GM23338 (cell line): ENCODE data around the gene EXOC7. TPM values are rescaled to one million over a fixed set of nuclear protein-coding genes. Genes with fewer than 3 reads are reported as not detected.

Experiments
- ATAC-seq: fragments of 200-7000 bp; cut with Tn5 transposase; 3 replicates; pipeline ENCODE4 v1.9.1; 2020
- DNase-seq: peaks from one replicate; pipeline ENCODE4 v3.0.0-alpha.2; 2015; ENCODE audit warnings: low spot score
- H2AFZ ChIP-seq: fragments of 200-600 bp; sonication (generic); 2 replicates; pipeline ENCODE4 v1.8.0; 2016; ENCODE audit warnings: antibody characterized with exemption, mild to moderate bottlenecking, moderate library complexity
- H3F3A ChIP-seq: fragments of 200-600 bp; sonication (generic); replicated peaks from 2 replicates; pipeline ENCODE4 v1.8.0; 2017; ENCODE audit warnings: antibody characterized with exemption, mixed run types, low read depth
- H3K27ac ChIP-seq: fragments of 200-600 bp; sonication (generic); 2 replicates; pipeline ENCODE4 v1.6.1; 2016; ENCODE audit warnings: low read depth
- H3K27me3 ChIP-seq: fragments of 200-600 bp; sonication (generic); 2 replicates; pipeline ENCODE4 v1.8.0; 2016; ENCODE audit warnings: mild to moderate bottlenecking, mixed run types, moderate library complexity; ENCODE audit not compliant: insufficient read depth
- H3K36me3 ChIP-seq: fragments of 200-600 bp; sonication (generic); 2 replicates; pipeline ENCODE4 v1.8.0; 2016; ENCODE audit warnings: mild to moderate bottlenecking; ENCODE audit not compliant: insufficient read depth
- H3K4me1 ChIP-seq: fragments of 200-600 bp; sonication (generic); 2 replicates; pipeline ENCODE4 v1.8.0; 2016; ENCODE audit warnings: mild to moderate bottlenecking, moderate library complexity; ENCODE audit not compliant: insufficient read depth
- H3K4me2 ChIP-seq: fragments of 200-600 bp; sonication (generic); 2 replicates; pipeline ENCODE4 v1.7.1; 2017; ENCODE audit warnings: mixed run types
- H3K4me3 ChIP-seq: fragments of 200-600 bp; sonication (generic); 2 replicates; pipeline ENCODE4 v1.6.1; 2016; ENCODE audit warnings: mixed run types
- H3K79me2 ChIP-seq: fragments of 200-600 bp; sonication (generic); replicated peaks from 2 replicates; pipeline ENCODE4 v1.8.0; 2017; ENCODE audit warnings: mild to moderate bottlenecking; ENCODE audit not compliant: insufficient read depth
- H3K9me2 ChIP-seq: fragments of 200-600 bp; sonication (generic); 2 replicates; pipeline ENCODE4 v1.8.0; 2017; ENCODE audit not compliant: insufficient read depth
- H4K20me1 ChIP-seq: fragments of 200-600 bp; sonication (generic); replicated peaks from 2 replicates; pipeline ENCODE4 v1.8.0; 2017; ENCODE audit warnings: mild to moderate bottlenecking; ENCODE audit not compliant: insufficient read depth
- H3K27ac Mint-ChIP-seq: 2 replicates; pipeline ENCODE4 v1.8.0; 2020; ENCODE audit warnings: inconsistent platforms, mild to moderate bottlenecking, moderate library complexity, mixed read lengths
- H3K27me3 Mint-ChIP-seq: 3 replicates; pipeline ENCODE4 v1.8.0; 2022; ENCODE audit warnings: low read depth, mild to moderate bottlenecking, moderate library complexity, mixed read lengths, inconsistent platforms; ENCODE audit not compliant: insufficient read depth, poor library complexity
- H3K36me3 Mint-ChIP-seq: 3 replicates; pipeline ENCODE4 v1.8.0; 2021; ENCODE audit warnings: low read depth, mild to moderate bottlenecking, inconsistent platforms, moderate library complexity, mixed read lengths
- H3K4me1 Mint-ChIP-seq: 3 replicates; pipeline ENCODE4 v1.8.0; 2020; ENCODE audit warnings: mild to moderate bottlenecking, inconsistent platforms, mixed read lengths
- H3K4me3 Mint-ChIP-seq: 3 replicates; pipeline ENCODE4 v1.8.0; 2021; ENCODE audit warnings: moderate library complexity, mild to moderate bottlenecking, inconsistent platforms, mixed read lengths
- H3K9me3 Mint-ChIP-seq: 3 replicates; pipeline ENCODE4 v1.8.0; 2020; ENCODE audit warnings: moderate library complexity, mild to moderate bottlenecking, inconsistent platforms, mixed read lengths
- CREB1 ChIP-seq: fragments of 250-450 bp; sonication (Bioruptor Pico); IDR thresholded peaks from 2 replicates; pipeline ENCODE4 v1.5.0; 2020; ENCODE audit warnings: low read depth, mild to moderate bottlenecking, moderate library complexity
- EZH2phosphoT487 ChIP-seq: fragments of 200-600 bp; sonication (generic); IDR thresholded peaks from one replicate; pipeline ENCODE4 v1.8.1; 2018; ENCODE audit warnings: antibody characterized with exemption; ENCODE audit not compliant: unreplicated experiment
- JUNB ChIP-seq: IDR thresholded peaks from one replicate; pipeline ENCODE4 v1.6.1; 2016; ENCODE audit warnings: antibody characterized with exemption; ENCODE audit not compliant: unreplicated experiment
- NANOG ChIP-seq: IDR thresholded peaks from 2 replicates; pipeline ENCODE4 v1.6.1; 2016; ENCODE audit warnings: antibody characterized with exemption, borderline replicate concordance
- POLR2AphosphoS5 ChIP-seq: IDR thresholded peaks from 2 replicates; pipeline ENCODE4 v1.6.1; 2016; ENCODE audit warnings: antibody characterized with exemption, low read depth
- STAT1 ChIP-seq: IDR thresholded peaks from one replicate; pipeline ENCODE4 v1.6.1; 2016; ENCODE audit warnings: antibody characterized with exemption; ENCODE audit not compliant: unreplicated experiment
- ZNF114 ChIP-seq: fragments of 250-450 bp; sonication (Bioruptor Pico); IDR thresholded peaks from 2 replicates; pipeline ENCODE4 v1.5.0; 2020; ENCODE audit warnings: mild to moderate bottlenecking, moderate library complexity
- ZNF331 ChIP-seq: fragments of 250-450 bp; sonication (Bioruptor Pico); IDR thresholded peaks from 2 replicates; pipeline ENCODE4 v1.5.0; 2020; ENCODE audit warnings: low read depth, mild to moderate bottlenecking, moderate library complexity
- polyA plus RNA-seq: library from polyadenylated mRNA; unstranded; fragments of >200 nt; fragmentation: Nextera tagmentation; extraction: Ambion mirVana; gene quantifications from 2 replicates; pipeline ENCODE4 v1.2.1, GENCODE V29; 2016
- total RNA-seq: library from RNA; depleted of rRNA; stranded (reverse); fragments of >200 nt; shearing (Covaris generic); gene quantifications from 2 replicates; pipeline ENCODE4 v1.2.3, GENCODE V29; 2014
- TF ChIP-seq, protein P1 (sequence below): fragments of 250-450 bp; sonication (Bioruptor Pico); IDR thresholded peaks from 2 replicates; pipeline ENCODE4 v1.5.0; 2020; ENCODE audit warnings: mild to moderate bottlenecking, moderate library complexity
- TF ChIP-seq, protein P2 (sequence below): IDR thresholded peaks from one replicate; pipeline ENCODE4 v1.6.1; 2018; ENCODE audit warnings: antibody characterized with exemption; ENCODE audit not compliant: unreplicated experiment
- TF ChIP-seq, protein P3 (sequence below), 2 experiments: fragments of 200-600 bp in 1 of 2; sonication (generic) in 1 of 2; conservative IDR thresholded peaks; 2 replicates each; pipeline versions ENCODE4 v1.5.1 to v1.6.1; 2016 to 2017; ENCODE audit warnings: antibody characterized with exemption in 2 of 2, low read depth in 2 of 2, mild to moderate bottlenecking in 2 of 2, moderate library complexity in 1 of 2
- TF ChIP-seq, protein P4 (sequence below): IDR thresholded peaks from 2 replicates; pipeline ENCODE4 v1.6.1; 2016; ENCODE audit warnings: antibody characterized with exemption

EXOC7 gene
- total and polyA plus RNA-seq, 2 experiments from 2014 or later = 75.4 to 77.4 TPM

DNA sequence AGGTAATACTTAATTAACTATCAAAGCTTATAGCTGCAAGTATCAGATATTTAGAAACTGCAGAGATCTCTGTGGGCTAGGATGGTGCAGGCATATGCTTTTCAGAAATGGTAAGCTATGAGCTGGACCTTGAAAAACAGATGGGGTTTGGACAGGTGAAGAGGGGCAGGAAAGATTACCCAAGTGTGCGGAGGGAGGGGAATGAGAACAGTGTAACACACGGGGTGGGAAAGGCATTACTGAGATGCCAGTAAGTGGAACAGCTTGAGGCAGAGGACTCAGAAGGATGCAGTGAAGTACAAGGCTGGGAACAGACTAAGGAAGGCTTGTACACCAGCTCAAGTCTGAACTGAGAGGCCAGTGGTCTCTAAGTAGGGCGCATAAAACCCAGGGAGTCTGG is 54.3 kb downstream of the EXOC7 start (continued):
- TF ChIP-seq, protein P1, sequence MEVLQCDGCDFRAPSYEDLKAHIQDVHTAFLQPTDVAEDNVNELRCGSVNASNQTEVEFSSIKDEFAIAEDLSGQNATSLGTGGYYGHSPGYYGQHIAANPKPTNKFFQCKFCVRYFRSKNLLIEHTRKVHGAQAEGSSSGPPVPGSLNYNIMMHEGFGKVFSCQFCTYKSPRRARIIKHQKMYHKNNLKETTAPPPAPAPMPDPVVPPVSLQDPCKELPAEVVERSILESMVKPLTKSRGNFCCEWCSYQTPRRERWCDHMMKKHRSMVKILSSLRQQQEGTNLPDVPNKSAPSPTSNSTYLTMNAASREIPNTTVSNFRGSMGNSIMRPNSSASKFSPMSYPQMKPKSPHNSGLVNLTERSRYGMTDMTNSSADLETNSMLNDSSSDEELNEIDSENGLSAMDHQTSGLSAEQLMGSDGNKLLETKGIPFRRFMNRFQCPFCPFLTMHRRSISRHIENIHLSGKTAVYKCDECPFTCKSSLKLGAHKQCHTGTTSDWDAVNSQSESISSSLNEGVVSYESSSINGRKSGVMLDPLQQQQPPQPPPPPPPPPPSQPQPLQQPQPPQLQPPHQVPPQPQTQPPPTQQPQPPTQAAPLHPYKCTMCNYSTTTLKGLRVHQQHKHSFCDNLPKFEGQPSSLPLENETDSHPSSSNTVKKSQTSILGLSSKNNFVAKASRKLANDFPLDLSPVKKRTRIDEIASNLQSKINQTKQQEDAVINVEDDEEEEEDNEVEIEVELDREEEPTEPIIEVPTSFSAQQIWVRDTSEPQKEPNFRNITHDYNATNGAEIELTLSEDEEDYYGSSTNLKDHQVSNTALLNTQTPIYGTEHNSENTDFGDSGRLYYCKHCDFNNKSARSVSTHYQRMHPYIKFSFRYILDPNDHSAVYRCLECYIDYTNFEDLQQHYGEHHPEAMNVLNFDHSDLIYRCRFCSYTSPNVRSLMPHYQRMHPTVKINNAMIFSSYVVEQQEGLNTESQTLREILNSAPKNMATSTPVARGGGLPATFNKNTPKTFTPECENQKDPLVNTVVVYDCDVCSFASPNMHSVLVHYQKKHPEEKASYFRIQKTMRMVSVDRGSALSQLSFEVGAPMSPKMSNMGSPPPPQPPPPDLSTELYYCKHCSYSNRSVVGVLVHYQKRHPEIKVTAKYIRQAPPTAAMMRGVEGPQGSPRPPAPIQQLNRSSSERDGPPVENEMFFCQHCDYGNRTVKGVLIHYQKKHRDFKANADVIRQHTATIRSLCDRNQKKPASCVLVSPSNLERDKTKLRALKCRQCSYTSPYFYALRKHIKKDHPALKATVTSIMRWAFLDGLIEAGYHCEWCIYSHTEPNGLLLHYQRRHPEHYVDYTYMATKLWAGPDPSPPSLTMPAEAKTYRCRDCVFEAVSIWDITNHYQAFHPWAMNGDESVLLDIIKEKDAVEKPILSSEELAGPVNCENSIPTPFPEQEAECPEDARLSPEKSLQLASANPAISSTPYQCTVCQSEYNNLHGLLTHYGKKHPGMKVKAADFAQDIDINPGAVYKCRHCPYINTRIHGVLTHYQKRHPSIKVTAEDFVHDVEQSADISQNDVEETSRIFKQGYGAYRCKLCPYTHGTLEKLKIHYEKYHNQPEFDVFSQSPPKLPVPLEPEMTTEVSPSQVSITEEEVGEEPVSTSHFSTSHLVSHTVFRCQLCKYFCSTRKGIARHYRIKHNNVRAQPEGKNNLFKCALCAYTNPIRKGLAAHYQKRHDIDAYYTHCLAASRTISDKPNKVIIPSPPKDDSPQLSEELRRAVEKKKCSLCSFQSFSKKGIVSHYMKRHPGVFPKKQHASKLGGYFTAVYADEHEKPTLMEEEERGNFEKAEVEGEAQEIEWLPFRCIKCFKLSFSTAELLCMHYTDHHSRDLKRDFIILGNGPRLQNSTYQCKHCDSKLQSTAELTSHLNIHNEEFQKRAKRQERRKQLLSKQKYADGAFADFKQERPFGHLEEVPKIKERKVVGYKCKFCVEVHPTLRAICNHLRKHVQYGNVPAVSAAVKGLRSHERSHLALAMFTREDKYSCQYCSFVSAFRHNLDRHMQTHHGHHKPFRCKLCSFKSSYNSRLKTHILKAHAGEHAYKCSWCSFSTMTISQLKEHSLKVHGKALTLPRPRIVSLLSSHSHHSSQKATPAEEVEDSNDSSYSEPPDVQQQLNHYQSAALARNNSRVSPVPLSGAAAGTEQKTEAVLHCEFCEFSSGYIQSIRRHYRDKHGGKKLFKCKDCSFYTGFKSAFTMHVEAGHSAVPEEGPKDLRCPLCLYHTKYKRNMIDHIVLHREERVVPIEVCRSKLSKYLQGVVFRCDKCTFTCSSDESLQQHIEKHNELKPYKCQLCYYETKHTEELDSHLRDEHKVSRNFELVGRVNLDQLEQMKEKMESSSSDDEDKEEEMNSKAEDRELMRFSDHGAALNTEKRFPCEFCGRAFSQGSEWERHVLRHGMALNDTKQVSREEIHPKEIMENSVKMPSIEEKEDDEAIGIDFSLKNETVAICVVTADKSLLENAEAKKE = no peak
- TF ChIP-seq POLR2AphosphoS5 (no peak), ZNF331 (no peak)

DNA sequence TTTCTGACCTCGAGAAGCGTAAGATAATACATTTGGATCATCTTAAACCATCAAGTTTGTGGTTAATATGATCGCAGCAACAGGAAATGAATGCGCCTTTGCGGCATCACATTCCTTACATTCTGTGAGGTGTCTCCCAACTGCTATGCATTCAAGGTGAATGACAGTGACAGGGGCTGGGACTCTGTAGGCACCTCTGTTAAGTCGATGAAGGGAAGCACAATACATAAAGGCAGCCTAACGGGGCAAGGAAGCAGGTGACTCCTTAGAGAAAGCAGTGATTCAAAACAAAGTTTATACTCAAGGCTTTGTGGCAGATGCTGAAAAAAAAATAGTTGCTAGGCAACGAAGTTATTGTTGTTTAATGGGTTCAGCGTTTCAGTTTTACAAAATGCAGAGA is 54.9 kb downstream of the EXOC7 start:
- Histone ChIP-seq H2AFZ (no peak overlapping the region), H3K27ac (peak overlapping the region; percentile 74), H3K27me3 (no peaks in the 10 kb centered on the region), H3K36me3 (peaks cover 47% of the 10 kb centered on the region), H3K9me2 (no peaks in the 10 kb centered on the region), H3K4me2 (no peak overlapping the region), H3K79me2 (peaks cover 9% of the 10 kb centered on the region; the same call in 1 of the 2 replicates), H3F3A (peaks cover 17% of the 10 kb centered on the region; the same call in 1 of the 2 replicates), H3K4me1 (peaks cover 9% of the 10 kb centered on the region; the same call in 1 of the 2 replicates), H4K20me1 (peaks cover 15% of the 10 kb centered on the region), H3K4me3 (no peak overlapping the region)
- Mint-ChIP-seq H3K27me3 (peaks cover 1% of the 10 kb centered on the region), H3K36me3 (peaks cover 73% of the 10 kb centered on the region), H3K4me3 (no peak overlapping the region), H3K27ac (no peak overlapping the region), H3K4me1 (peaks cover 5% of the 10 kb centered on the region; the same call in 2 of the 3 replicates), H3K9me3 (no peaks in the 10 kb centered on the region)
- ATAC-seq (peak; percentile 40; the same call in 1 of the 3 replicates), DNase-seq (peak; percentile 61)
- no peak for TF ChIP-seq EZH2phosphoT487
- TF ChIP-seq NANOG = no peak
- no peak for TF ChIP-seq ZNF114 (CRISPR knock-in tag)
- TF ChIP-seq, protein P2, sequence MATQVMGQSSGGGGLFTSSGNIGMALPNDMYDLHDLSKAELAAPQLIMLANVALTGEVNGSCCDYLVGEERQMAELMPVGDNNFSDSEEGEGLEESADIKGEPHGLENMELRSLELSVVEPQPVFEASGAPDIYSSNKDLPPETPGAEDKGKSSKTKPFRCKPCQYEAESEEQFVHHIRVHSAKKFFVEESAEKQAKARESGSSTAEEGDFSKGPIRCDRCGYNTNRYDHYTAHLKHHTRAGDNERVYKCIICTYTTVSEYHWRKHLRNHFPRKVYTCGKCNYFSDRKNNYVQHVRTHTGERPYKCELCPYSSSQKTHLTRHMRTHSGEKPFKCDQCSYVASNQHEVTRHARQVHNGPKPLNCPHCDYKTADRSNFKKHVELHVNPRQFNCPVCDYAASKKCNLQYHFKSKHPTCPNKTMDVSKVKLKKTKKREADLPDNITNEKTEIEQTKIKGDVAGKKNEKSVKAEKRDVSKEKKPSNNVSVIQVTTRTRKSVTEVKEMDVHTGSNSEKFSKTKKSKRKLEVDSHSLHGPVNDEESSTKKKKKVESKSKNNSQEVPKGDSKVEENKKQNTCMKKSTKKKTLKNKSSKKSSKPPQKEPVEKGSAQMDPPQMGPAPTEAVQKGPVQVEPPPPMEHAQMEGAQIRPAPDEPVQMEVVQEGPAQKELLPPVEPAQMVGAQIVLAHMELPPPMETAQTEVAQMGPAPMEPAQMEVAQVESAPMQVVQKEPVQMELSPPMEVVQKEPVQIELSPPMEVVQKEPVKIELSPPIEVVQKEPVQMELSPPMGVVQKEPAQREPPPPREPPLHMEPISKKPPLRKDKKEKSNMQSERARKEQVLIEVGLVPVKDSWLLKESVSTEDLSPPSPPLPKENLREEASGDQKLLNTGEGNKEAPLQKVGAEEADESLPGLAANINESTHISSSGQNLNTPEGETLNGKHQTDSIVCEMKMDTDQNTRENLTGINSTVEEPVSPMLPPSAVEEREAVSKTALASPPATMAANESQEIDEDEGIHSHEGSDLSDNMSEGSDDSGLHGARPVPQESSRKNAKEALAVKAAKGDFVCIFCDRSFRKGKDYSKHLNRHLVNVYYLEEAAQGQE = no peak
- TF ChIP-seq JUNB = no peak
- TF ChIP-seq, protein P3, sequence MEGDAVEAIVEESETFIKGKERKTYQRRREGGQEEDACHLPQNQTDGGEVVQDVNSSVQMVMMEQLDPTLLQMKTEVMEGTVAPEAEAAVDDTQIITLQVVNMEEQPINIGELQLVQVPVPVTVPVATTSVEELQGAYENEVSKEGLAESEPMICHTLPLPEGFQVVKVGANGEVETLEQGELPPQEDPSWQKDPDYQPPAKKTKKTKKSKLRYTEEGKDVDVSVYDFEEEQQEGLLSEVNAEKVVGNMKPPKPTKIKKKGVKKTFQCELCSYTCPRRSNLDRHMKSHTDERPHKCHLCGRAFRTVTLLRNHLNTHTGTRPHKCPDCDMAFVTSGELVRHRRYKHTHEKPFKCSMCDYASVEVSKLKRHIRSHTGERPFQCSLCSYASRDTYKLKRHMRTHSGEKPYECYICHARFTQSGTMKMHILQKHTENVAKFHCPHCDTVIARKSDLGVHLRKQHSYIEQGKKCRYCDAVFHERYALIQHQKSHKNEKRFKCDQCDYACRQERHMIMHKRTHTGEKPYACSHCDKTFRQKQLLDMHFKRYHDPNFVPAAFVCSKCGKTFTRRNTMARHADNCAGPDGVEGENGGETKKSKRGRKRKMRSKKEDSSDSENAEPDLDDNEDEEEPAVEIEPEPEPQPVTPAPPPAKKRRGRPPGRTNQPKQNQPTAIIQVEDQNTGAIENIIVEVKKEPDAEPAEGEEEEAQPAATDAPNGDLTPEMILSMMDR (conservative IDR thresholded peaks at IDR 0.05; ENCODE audit: low read depth in 2 of 2) = no peak
- TF ChIP-seq CREB1 (CRISPR knock-in tag) = no peak
- no peak for TF ChIP-seq STAT1
- TF ChIP-seq, protein P4, sequence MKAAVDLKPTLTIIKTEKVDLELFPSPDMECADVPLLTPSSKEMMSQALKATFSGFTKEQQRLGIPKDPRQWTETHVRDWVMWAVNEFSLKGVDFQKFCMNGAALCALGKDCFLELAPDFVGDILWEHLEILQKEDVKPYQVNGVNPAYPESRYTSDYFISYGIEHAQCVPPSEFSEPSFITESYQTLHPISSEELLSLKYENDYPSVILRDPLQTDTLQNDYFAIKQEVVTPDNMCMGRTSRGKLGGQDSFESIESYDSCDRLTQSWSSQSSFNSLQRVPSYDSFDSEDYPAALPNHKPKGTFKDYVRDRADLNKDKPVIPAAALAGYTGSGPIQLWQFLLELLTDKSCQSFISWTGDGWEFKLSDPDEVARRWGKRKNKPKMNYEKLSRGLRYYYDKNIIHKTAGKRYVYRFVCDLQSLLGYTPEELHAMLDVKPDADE = no peak
